ENCODE data around the gene TM7SF3. TPM values are rescaled to one million over a fixed set of nuclear protein-coding genes. Genes with fewer than 3 reads are reported as not detected.

The TM7SF3 gene
- total and polyA plus RNA-seq, 11 donors, result 5.8 to 84.0 (median 18.7) TPM

DNA sequence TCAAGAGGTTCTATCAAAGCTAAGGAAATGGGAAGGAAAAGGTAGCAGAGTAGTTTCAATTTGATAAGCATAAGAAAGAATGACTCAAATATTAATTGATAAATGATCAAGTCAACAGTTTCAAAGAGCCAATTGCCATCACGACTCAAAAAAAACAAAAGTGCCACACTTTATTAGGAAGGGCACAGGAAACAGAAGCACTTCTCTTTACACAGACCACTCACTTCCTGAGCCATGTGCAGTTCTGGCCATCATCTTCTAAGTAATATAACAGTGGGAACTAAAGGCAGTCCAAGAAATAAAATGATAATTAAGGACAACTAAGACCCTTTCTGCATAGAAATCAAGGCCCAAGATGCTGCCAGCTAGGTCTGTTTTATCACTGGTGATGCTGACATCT, 13.2 kb downstream of the TM7SF3 start:
- intact Hi-C loops (cut with DNase I), result no loop called here
- ATAC-seq, result no peak
- Histone ChIP-seq H3K27ac (peak overlapping the region in 1 of 12 donors; percentile 46), H3K9me3 (no peaks in the 10 kb centered on the region), H3K4me1 (peaks cover 0 to 35% (median 0%) of the 10 kb centered on the region in 12 donors), H3K4me3 (no peak overlapping the region), H3K27me3 (no peaks in the 10 kb centered on the region), H3K36me3 (peaks cover 0 to 58% (median 20%) of the 10 kb centered on the region in 9 donors)
- no peak for DNase-seq
- TF ChIP-seq, protein P1, sequence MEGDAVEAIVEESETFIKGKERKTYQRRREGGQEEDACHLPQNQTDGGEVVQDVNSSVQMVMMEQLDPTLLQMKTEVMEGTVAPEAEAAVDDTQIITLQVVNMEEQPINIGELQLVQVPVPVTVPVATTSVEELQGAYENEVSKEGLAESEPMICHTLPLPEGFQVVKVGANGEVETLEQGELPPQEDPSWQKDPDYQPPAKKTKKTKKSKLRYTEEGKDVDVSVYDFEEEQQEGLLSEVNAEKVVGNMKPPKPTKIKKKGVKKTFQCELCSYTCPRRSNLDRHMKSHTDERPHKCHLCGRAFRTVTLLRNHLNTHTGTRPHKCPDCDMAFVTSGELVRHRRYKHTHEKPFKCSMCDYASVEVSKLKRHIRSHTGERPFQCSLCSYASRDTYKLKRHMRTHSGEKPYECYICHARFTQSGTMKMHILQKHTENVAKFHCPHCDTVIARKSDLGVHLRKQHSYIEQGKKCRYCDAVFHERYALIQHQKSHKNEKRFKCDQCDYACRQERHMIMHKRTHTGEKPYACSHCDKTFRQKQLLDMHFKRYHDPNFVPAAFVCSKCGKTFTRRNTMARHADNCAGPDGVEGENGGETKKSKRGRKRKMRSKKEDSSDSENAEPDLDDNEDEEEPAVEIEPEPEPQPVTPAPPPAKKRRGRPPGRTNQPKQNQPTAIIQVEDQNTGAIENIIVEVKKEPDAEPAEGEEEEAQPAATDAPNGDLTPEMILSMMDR (IDR thresholded peaks at IDR 0.05), result no peak
- TF ChIP-seq POLR2A (IDR thresholded peaks at IDR 0.05), result no peak
- 64 to 77% (median 73%) methylated on average over 1 of the region's 1 CpG for WGBS, 4 donors

DNA sequence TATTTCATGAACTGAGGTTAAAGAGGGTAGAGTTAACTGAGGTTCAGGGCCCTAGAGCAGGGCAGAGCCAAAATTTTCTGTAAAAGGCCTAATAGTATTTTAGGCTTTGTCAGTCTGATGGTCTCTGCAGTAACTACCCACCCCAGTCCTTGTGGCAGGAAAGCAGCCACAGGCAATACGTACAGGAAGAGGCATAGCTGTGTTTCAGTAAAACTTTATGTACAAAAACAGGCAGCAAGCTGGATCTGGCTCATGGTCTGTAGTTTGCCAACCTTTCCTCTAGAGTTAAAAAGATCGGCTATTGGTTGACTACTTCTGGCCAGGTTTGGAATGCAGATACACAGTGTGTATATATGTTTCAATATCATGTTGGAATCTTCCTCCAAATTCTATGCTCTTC, 17.2 kb downstream of the TM7SF3 start:
- peaks cover 0 to 96% (median 53%) of the 10 kb centered on the region in 9 donors for H3K36me3 ChIP-seq
- DNase-seq (no peak), ATAC-seq (no peak)
- H3K4me1 ChIP-seq, result peaks cover 0 to 27% (median 0%) of the 10 kb centered on the region in 12 donors
- TF ChIP-seq, protein P1 (IDR thresholded peaks at IDR 0.05), result no peak
- no peak for TF ChIP-seq POLR2A (IDR thresholded peaks at IDR 0.05)
- WGBS, 4 donors, result 90 to 96% (median 92%) methylated on average over 2 of the region's 2 CpGs
- intact Hi-C loops (cut with DNase I), result no loop called here
- no peaks in the 10 kb centered on the region for H3K9me3 ChIP-seq
- no peaks in the 10 kb centered on the region for H3K27me3 ChIP-seq
- peak overlapping the region in 1 of 12 donors; percentile 67 for H3K27ac ChIP-seq
- no peak overlapping the region for H3K4me3 ChIP-seq

DNA sequence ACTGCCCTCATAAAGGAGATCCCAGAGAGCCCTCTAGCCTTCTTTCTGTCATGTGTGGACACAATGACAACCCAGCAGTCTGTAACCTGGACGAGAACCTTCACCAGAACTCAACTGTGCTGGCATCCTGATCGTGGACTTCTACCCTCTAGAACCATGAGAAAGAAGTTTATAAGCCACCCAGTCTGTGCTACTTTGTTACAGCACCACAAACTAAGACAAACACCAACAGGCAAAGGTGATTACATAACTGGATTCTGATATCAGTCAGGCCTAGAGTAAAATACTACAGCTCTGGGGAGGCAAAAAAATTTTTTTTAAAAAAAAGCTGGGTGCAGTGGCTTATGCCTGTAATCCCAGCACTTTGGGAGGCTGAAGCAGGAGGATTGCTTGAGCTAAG, 18.5 kb downstream of the TM7SF3 start:
- Histone ChIP-seq H3K36me3 (peaks cover 0 to 92% (median 57%) of the 10 kb centered on the region in 9 donors), H3K9me3 (no peaks in the 10 kb centered on the region), H3K27ac (no peak overlapping the region), H3K4me1 (peaks cover 0 to 14% (median 0%) of the 10 kb centered on the region in 12 donors), H3K4me3 (no peak overlapping the region), H3K27me3 (no peaks in the 10 kb centered on the region)
- 80 to 94% (median 93%) methylated on average over 2 of the region's 2 CpGs for WGBS, 4 donors
- DNase-seq, result no peak
- ATAC-seq, result no peak
- TF ChIP-seq POLR2A (IDR thresholded peaks at IDR 0.05), result no peak
- TF ChIP-seq, protein P1 (IDR thresholded peaks at IDR 0.05), result no peak
- intact Hi-C loops (cut with DNase I), result loop anchor here in 1 of 10 donors (2.0 kb wide), 1 partner anchor 35 kb away; no protein-coding TSS in a partner anchor

DNA sequence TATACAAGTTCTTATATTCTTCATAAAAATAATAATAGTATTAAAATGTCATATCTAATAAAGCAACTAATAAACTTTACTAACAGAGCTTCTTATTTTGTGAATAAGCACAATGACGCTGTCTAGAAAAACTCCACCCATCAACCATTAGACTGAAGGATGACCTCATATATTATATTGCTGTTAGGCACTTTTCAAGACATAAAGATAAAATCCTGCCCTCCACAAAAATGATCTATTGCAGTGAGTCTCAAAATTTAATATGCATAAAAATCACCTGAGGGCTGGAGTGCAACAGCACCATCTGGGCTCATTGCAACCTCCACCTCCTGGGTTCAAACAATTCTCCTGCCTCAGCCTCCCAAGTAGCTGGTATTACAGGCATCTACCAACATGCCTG, 20.1 kb downstream of the TM7SF3 start:
- TF ChIP-seq, protein P1 (IDR thresholded peaks at IDR 0.05), result no peak
- TF ChIP-seq POLR2A (IDR thresholded peaks at IDR 0.05), result no peak
- Histone ChIP-seq H3K27me3 (no peaks in the 10 kb centered on the region), H3K4me3 (no peak overlapping the region), H3K27ac (no peak overlapping the region), H3K4me1 (peaks cover 0 to 12% (median 0%) of the 10 kb centered on the region in 12 donors), H3K9me3 (no peaks in the 10 kb centered on the region), H3K36me3 (peaks cover 0 to 96% (median 61%) of the 10 kb centered on the region in 9 donors)
- DNase-seq (no peak), ATAC-seq (no peak)
- intact Hi-C loops (cut with DNase I), result loop anchor here in 1 of 10 donors (2.0 kb wide), 1 partner anchor 33 kb away; no protein-coding TSS in a partner anchor
- 91 to 96% (median 94%) methylated on average over 1 of the region's 1 CpG for WGBS, 4 donors
